ENCODE data around the gene CTNNB1.
"Not testable (repeated sequence)": the region's sequence is repeated elsewhere in the genome, so short reads cannot be mapped to it uniquely, and the experiment has no call there.

The CTNNB1 gene

GRCh38 chr3:41250825-41251224 is 51.5 kb downstream of the CTNNB1 start:
- DNase-seq (ENCODE audit: low read depth in 2 of 2, low spot score in 1 of 2), result no peak

- no peak for DNase-seq (ENCODE audit: low read depth in 2 of 2, low spot score in 1 of 2)
These were observed 52.3 kb downstream of the CTNNB1 start for GRCh38 chr3:41251593-41251992.

GRCh38 chr3:41258239-41258800 is 59.0 kb downstream of the CTNNB1 start:
- DNase-seq (ENCODE audit: low read depth in 2 of 2, low spot score in 1 of 2), result no peak

- DNase-seq (ENCODE audit: low read depth in 2 of 2, low spot score in 1 of 2), result no peak
These were observed 60.3 kb downstream of the CTNNB1 start for GRCh38 chr3:41259449-41260062.

GRCh38 chr3:41260063-41260450 is 60.8 kb downstream of the CTNNB1 start:
- DNase-seq (ENCODE audit: low read depth in 2 of 2, low spot score in 1 of 2), result no peak

- DNase-seq (ENCODE audit: low read depth in 2 of 2, low spot score in 1 of 2), result no peak
These were observed 65.8 kb downstream of the CTNNB1 start for GRCh38 chr3:41265011-41265545.

- DNase-seq (ENCODE audit: low read depth in 2 of 2, low spot score in 1 of 2), result no peak
These were observed 66.5 kb downstream of the CTNNB1 start for GRCh38 chr3:41265823-41266273.

- DNase-seq (ENCODE audit: low read depth in 2 of 2, low spot score in 1 of 2), result no peak
These were observed 68.8 kb downstream of the CTNNB1 start for GRCh38 chr3:41267975-41268640.

- no peak for DNase-seq (ENCODE audit: low read depth in 2 of 2, low spot score in 1 of 2)
These were observed 73.4 kb downstream of the CTNNB1 start for GRCh38 chr3:41272667-41273066.

GRCh38 chr3:41274944-41275668 is 75.8 kb downstream of the CTNNB1 start:
- DNase-seq (ENCODE audit: low read depth in 2 of 2, low spot score in 1 of 2), result no peak

- DNase-seq (ENCODE audit: low read depth in 2 of 2, low spot score in 1 of 2), result no peak
These were observed 76.9 kb downstream of the CTNNB1 start for GRCh38 chr3:41276191-41276590.

- DNase-seq (ENCODE audit: low read depth in 2 of 2, low spot score in 1 of 2), result no peak
These were observed 78.6 kb downstream of the CTNNB1 start for GRCh38 chr3:41277790-41278465.

- DNase-seq (ENCODE audit: low read depth in 2 of 2, low spot score in 1 of 2), result not testable (repeated sequence)
These were observed 85.6 kb downstream of the CTNNB1 start for GRCh38 chr3:41284934-41285333.

- DNase-seq (ENCODE audit: low read depth in 2 of 2, low spot score in 1 of 2), result no peak
These were observed 87.0 kb downstream of the CTNNB1 start for GRCh38 chr3:41286305-41286704.

- DNase-seq (ENCODE audit: low read depth in 2 of 2, low spot score in 1 of 2), result no peak
These were observed 89.5 kb downstream of the CTNNB1 start for GRCh38 chr3:41288785-41289184.

All from stimulated activated CD8-positive, alpha-beta memory T cell treated with anti-CD3 and anti-CD28 coated beads, Interleukin-4, amount 100 ng/mL, for 1 hour (primary cell).